IMR-90 (cell line): ENCODE data around the gene GPSM3. TPM values are rescaled to one million over a fixed set of nuclear protein-coding genes. Genes with fewer than 3 reads are reported as not detected.
"Not testable (repeated sequence)": the region's sequence is repeated elsewhere in the genome, so short reads cannot be mapped to it uniquely, and the experiment has no call there.

Experiments
- ATAC-seq: fragments of 200-7000 bp; cut with Tn5 transposase; 2 replicates; pipeline ENCODE4 v1.9.1; 2020; ENCODE audit warnings: low read depth, mild to moderate bottlenecking, moderate library complexity
- BruUV-seq: library from RNA; stranded (reverse); fragments of 400-500 nt; replicated peaks from 2 replicates; lab custom pipeline; 2021; lab: Mats Ljungman, UMichigan
- CTCF ChIA-PET: fragments of 300-600 bp; formaldehyde crosslinking; extraction: SDS; loops from one replicate; lab custom pipeline; 2021; ENCODE audit warnings: antibody characterized with exemption; lab: Yijun Ruan, JAX
- POLR2A ChIA-PET: fragments of 300-600 bp; sonication (Branson Sonifier 250); formaldehyde crosslinking; loops from one replicate; lab custom pipeline; 2022; ENCODE audit warnings: antibody characterized with exemption; ENCODE audit not compliant: unreplicated experiment; lab: Charles Lee
- DNase-seq: peaks from one replicate; pipeline ENCODE4 v3.0.0; 2013
- H2AFZ ChIP-seq: replicated peaks from 2 replicates; pipeline ENCODE3; 2013; ENCODE audit warnings: low read length, mild to moderate bottlenecking; ENCODE audit not compliant: poor library complexity
- H2AK5ac ChIP-seq: 2 replicates; pipeline ENCODE4 v1.6.1; 2013; ENCODE audit warnings: low read depth, low read length, inconsistent platforms
- H2AK9ac ChIP-seq: replicated peaks from 2 replicates; pipeline ENCODE3; 2013; ENCODE audit warnings: mild to moderate bottlenecking, low read depth, low read length, moderate library complexity; ENCODE audit not compliant: poor library complexity
- H2BK120ac ChIP-seq: 2 replicates; pipeline ENCODE4 v1.6.1; 2013; ENCODE audit warnings: low read depth, low read length, inconsistent platforms
- H2BK15ac ChIP-seq: 3 replicates; pipeline ENCODE4 v1.6.1; 2013; ENCODE audit warnings: low read depth, low read length, inconsistent platforms
- H2BK20ac ChIP-seq: 2 replicates; pipeline ENCODE4 v1.6.1; 2013; ENCODE audit warnings: low read depth, mild to moderate bottlenecking, inconsistent platforms, low read length, moderate library complexity
- H2BK5ac ChIP-seq: 2 replicates; pipeline ENCODE4 v1.6.1; 2013; ENCODE audit warnings: mild to moderate bottlenecking, low read depth, low read length, inconsistent platforms; ENCODE audit not compliant: poor library complexity, severe bottlenecking
- H3K14ac ChIP-seq: replicated peaks from 2 replicates; pipeline ENCODE4 v1.6.1; 2013; ENCODE audit warnings: low read depth, low read length, inconsistent platforms
- H3K18ac ChIP-seq: 2 replicates; pipeline ENCODE4 v1.6.1; 2013; ENCODE audit warnings: low read depth, low read length, control low read depth
- H3K23ac ChIP-seq: 2 replicates; pipeline ENCODE4 v1.6.1; 2013; ENCODE audit warnings: low read depth, low read length, inconsistent platforms
- H3K27ac ChIP-seq: 2 replicates; pipeline ENCODE4 v1.5.1; 2013; ENCODE audit warnings: mild to moderate bottlenecking, control low read depth, low read length; ENCODE audit not compliant: insufficient read depth
- H3K27me3 ChIP-seq: 2 replicates; pipeline ENCODE4 v1.6.1; 2013; ENCODE audit warnings: low read length; ENCODE audit not compliant: control insufficient read depth, insufficient read depth
- H3K36me3 ChIP-seq: 2 replicates; pipeline ENCODE4 v1.6.1; 2013; ENCODE audit warnings: low read length, mixed read lengths; ENCODE audit not compliant: control insufficient read depth, insufficient read depth
- H3K4ac ChIP-seq: 2 replicates; pipeline ENCODE4 v1.6.1; 2013; ENCODE audit warnings: low read depth, low read length, inconsistent platforms
- H3K4me1 ChIP-seq: 2 replicates; pipeline ENCODE4 v1.6.1; 2013; ENCODE audit warnings: low read length, mixed read lengths; ENCODE audit not compliant: control insufficient read depth, insufficient read depth
- H3K4me2 ChIP-seq: 2 replicates; pipeline ENCODE4 v1.6.1; 2013; ENCODE audit warnings: low read depth, mild to moderate bottlenecking, control low read depth, low read length, moderate library complexity
- H3K4me3 ChIP-seq: 2 replicates; pipeline ENCODE4 v1.5.1; 2013; ENCODE audit warnings: low read depth, mild to moderate bottlenecking, control low read depth, low read length, moderate library complexity; ENCODE audit not compliant: insufficient read depth
- H3K56ac ChIP-seq: 2 replicates; pipeline ENCODE4 v1.6.1; 2013; ENCODE audit warnings: low read length, inconsistent platforms; ENCODE audit not compliant: insufficient read depth; ENCODE audit errors: extremely low read depth
- H3K79me1 ChIP-seq, 2 experiments: 2 replicates each; pipeline ENCODE4 v1.6.1; 2013; ENCODE audit warnings: low read length in 2 of 2, inconsistent platforms in 1 of 2, low read depth in 1 of 2
- H3K9ac ChIP-seq: 2 replicates; pipeline ENCODE4 v1.6.1; 2013; ENCODE audit warnings: low read depth, low read length, control low read depth
- H3K9me1 ChIP-seq: 2 replicates; pipeline ENCODE4 v1.6.1; 2013; ENCODE audit warnings: low read length, inconsistent platforms; ENCODE audit not compliant: insufficient read depth
- H3K9me3 ChIP-seq: 2 replicates; pipeline ENCODE4 v1.6.1; 2013; ENCODE audit warnings: low read length; ENCODE audit not compliant: control insufficient read depth, insufficient read depth
- H4K20me1 ChIP-seq: 2 replicates; pipeline ENCODE4 v1.6.1; 2013; ENCODE audit warnings: low read length, inconsistent platforms; ENCODE audit not compliant: insufficient read depth
- H4K5ac ChIP-seq: 2 replicates; pipeline ENCODE4 v1.6.1; 2013; ENCODE audit warnings: mild to moderate bottlenecking, low read depth, low read length, control low read depth
- H4K8ac ChIP-seq, 2 experiments: 2 replicates each; pipeline ENCODE4 v1.6.1; 2013; ENCODE audit warnings: low read depth in 2 of 2, low read length in 2 of 2, control low read depth in 1 of 2, inconsistent platforms in 1 of 2
- H4K91ac ChIP-seq: 2 replicates; pipeline ENCODE4 v1.6.1; 2013; ENCODE audit warnings: low read depth, low read length, inconsistent platforms; ENCODE audit not compliant: insufficient read depth
- CEBPB ChIP-seq: IDR thresholded peaks from 2 replicates; pipeline ENCODE4 v1.6.1; 2012; ENCODE audit warnings: low read depth, low read length, improper control_type of control experiment
- MAZ ChIP-seq: IDR thresholded peaks from 2 replicates; pipeline ENCODE4 v1.6.1; 2012; ENCODE audit warnings: low read depth, mild to moderate bottlenecking, low read length, improper control_type of control experiment, moderate library complexity, borderline replicate concordance
- WGBS, 2 experiments: methylation state at CpG; one replicate each; pipeline versions ENCODE4 v1.1.5 to v1.1.7; 2013; ENCODE audit warnings: missing lambda C conversion rate in 2 of 2; ENCODE audit not compliant: insufficient read length in 1 of 2; ENCODE audit errors: extremely low coverage in 2 of 2; 5-methylcytosine and 5-hydroxymethylcytosine counted together
- dilution Hi-C: fragments of 300-500 bp; cut with HindIII; formaldehyde crosslinking; loops from one replicate; pipeline ENCODE4 v1.14.3; 2018; ENCODE audit warnings: low sequenced_read_pairs; ENCODE audit not compliant: unreplicated experiment
- in situ Hi-C: fragments of 300-500 bp; cut with MboI; formaldehyde crosslinking; loops from 3 replicates; pipeline ENCODE4 v1.14.3; 2019; ENCODE audit warnings: low sequenced_read_pairs, inconsistent platforms, mixed read lengths
- intact Hi-C: fragments of 100-400 bp; cut with micrococcal nuclease; formaldehyde crosslinking; loops from 2 replicates; pipeline ENCODE4 v1.10.0; 2022
- polyA plus RNA-seq, 3 experiments: library from polyadenylated mRNA; depleted of rRNA; stranded (reverse); fragments of >200 nt; gene quantifications; 2 replicates each; pipeline ENCODE4 v1.2.3, GENCODE V29; 2012; ENCODE audit warnings: low replicate concordance in 1 of 3
- total RNA-seq: library from RNA; depleted of rRNA; stranded (reverse); fragments of >200 nt; gene quantifications from 2 replicates; pipeline ENCODE4 v1.2.3, GENCODE V29; 2012

The GPSM3 gene
- total and polyA plus RNA-seq, 2 of the 4 experiments (the other 2 are of a cell fraction), result 3.0 to 9.8 TPM

DNA sequence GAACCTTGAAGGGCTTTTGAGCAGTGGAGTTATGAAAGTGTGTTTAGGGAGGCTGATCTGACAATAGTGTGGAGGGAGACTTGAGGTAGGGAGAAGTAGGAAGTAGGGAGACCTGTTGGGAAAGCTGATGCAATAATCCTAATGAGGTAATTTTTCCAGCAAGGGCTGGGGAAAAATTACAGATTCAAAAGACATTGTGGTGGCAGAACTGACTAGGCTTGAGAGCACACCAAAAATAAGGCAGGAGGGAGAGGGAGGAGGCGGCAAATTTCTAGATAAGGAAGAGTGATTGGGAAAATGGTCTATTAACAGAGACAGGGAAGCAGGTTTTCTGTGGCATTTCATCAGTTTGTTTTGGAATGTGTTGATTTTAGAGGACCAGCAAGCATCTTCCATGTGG lies 46.2 kb downstream of the GPSM3 start:
- Histone ChIP-seq H2BK5ac (no peak overlapping the region), H3K27me3 (peaks cover 27% of the 10 kb centered on the region), H4K91ac (no peak overlapping the region), H4K8ac (no peak overlapping the region), H2BK120ac (no peak overlapping the region), H3K27ac (no peak overlapping the region), H3K18ac (no peak overlapping the region), H3K79me1 (no peaks in the 10 kb centered on the region), H3K36me3 (peaks cover 2% of the 10 kb centered on the region; the same call in 1 of the 2 replicates), H3K4me1 (peaks cover 4% of the 10 kb centered on the region; the same call in 1 of the 2 replicates), H4K20me1 (no peaks in the 10 kb centered on the region), H4K5ac (no peak overlapping the region), H3K23ac (no peak overlapping the region), H3K4ac (no peak overlapping the region), H3K4me2 (no peak overlapping the region), H3K9me3 (peaks cover 2% of the 10 kb centered on the region; the same call in 1 of the 2 replicates), H3K4me3 (no peak overlapping the region), H2AK5ac (no peak overlapping the region), H3K56ac (no peak overlapping the region), H3K9me1 (0 out of 2 replicates have a peak, but pooled peaks cover 3% of the 10 kb centered on the region), H3K9ac (0 out of 2 replicates have a peak overlapping the region, but pooled peaks have one; percentile 17), H3K14ac (no peak overlapping the region), H2AFZ (no peak overlapping the region), H2BK20ac (peak overlapping the region; percentile 4; the same call in 1 of the 2 replicates), H2BK15ac (no peak overlapping the region; the same call in 2 of the 3 replicates), H2AK9ac (no peak overlapping the region)
- intact Hi-C loops (no loop called here), in situ Hi-C loops (no loop called here), dilution Hi-C loops (no loop called here)
- BruUV-seq, result no TSS peak
- DNase-seq (no peak), ATAC-seq (no peak)
- ChIA-PET POLR2A (no interaction called here), CTCF (interaction anchor here (0.9 kb wide), 2 partner anchors 10 kb away, joined by 3 to 4 read pairs; no protein-coding TSS in a partner anchor)
- TF ChIP-seq CEBPB (peak; percentile 54; the same call in 1 of the 2 replicates), MAZ (no peak)
- WGBS, 2 experiments, result no CpG with 5 or more reads among the region's 1 CpG

DNA sequence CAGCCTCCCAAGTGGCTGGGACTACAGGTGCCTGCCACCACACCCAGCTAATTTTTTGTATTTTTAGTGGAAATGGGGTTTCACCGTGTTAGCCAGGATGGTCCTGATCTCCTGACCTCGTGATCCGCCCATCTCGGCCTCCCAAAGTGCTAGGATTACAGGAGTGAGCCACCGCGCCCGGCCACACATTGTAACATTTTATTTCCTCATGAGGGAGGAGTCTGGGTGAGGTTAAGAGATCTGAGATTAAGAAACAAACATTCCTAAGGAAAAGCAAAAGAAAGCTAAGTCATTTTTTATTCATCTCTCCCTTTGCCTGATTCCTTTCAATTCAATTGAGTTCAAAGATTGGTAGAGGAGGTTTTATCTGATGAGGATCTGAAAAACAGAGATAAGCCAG lies 48.2 kb downstream of the GPSM3 start:
- H3K4ac ChIP-seq, H2BK20ac ChIP-seq, CTCF ChIA-PET, H3K56ac ChIP-seq, H3K36me3 ChIP-seq, H3K9me1 ChIP-seq, H2AFZ ChIP-seq, H3K4me3 ChIP-seq, H3K18ac ChIP-seq, H3K4me2 ChIP-seq, H4K5ac ChIP-seq, H3K4me1 ChIP-seq, in situ Hi-C loops, H3K14ac ChIP-seq, H4K91ac ChIP-seq, ATAC-seq, H2BK120ac ChIP-seq, H3K23ac ChIP-seq, H3K9ac ChIP-seq, H3K79me1 ChIP-seq, H2BK15ac ChIP-seq, H3K27ac ChIP-seq, H2AK9ac ChIP-seq, H4K20me1 ChIP-seq, DNase-seq, H2AK5ac ChIP-seq, H4K8ac ChIP-seq, H2BK5ac ChIP-seq, dilution Hi-C loops, intact Hi-C loops, BruUV-seq, H3K9me3 ChIP-seq: not testable (repeated sequence)
- WGBS, 2 experiments, result no CpG with 5 or more reads among the region's 7 CpGs
- POLR2A ChIA-PET, result interaction anchor here (0.6 kb wide), 1 partner anchor 16 kb away, joined by 6 read pairs; the partner anchor contains the start of gene ATF6B
- H3K27me3 ChIP-seq, result peaks cover 27% of the 10 kb centered on the region
